Hippocampal formation (tissue), 2 donors: Measurements from ENCODE around the gene KDM4B.
A peak's percentile ranks its signal among the peaks of the same experiment; 100 is the strongest.
"Not testable (repeated sequence)": the region's sequence is repeated elsewhere in the genome, so short reads cannot be mapped to it uniquely, and the experiment has no call there.

Experiments
- DNase-seq, 2 donors: peaks; one replicate each; lab custom pipeline; 2025; lab: John Stamatoyannopoulos, UW

The KDM4B gene

GRCh38 chr19:5012688-5013457, 44.0 kb downstream of the KDM4B start:
- DNase-seq: no peak

- no peak for DNase-seq
Measured at GRCh38 chr19:5013761-5014160, 44.8 kb downstream of the KDM4B start.

- DNase-seq: no peak
Measured at GRCh38 chr19:5014941-5015340, 46.0 kb downstream of the KDM4B start.

GRCh38 chr19:5016268-5016667, 47.4 kb downstream of the KDM4B start:
- DNase-seq: no peak

GRCh38 chr19:5016781-5017180, 47.9 kb downstream of the KDM4B start:
- DNase-seq: no peak

- no peak for DNase-seq
Measured at GRCh38 chr19:5017235-5017634, 48.3 kb downstream of the KDM4B start.

- no peak for DNase-seq
Measured at GRCh38 chr19:5018224-5019015, 49.5 kb downstream of the KDM4B start.

GRCh38 chr19:5020368-5020767, 51.5 kb downstream of the KDM4B start:
- no peak for DNase-seq

GRCh38 chr19:5021046-5021445, 52.1 kb downstream of the KDM4B start:
- DNase-seq: no peak

- no peak for DNase-seq
Measured at GRCh38 chr19:5022066-5022860, 53.4 kb downstream of the KDM4B start.

GRCh38 chr19:5023128-5023571, 54.2 kb downstream of the KDM4B start:
- peak in 1 of 2 donors; percentile 25 for DNase-seq

GRCh38 chr19:5024282-5024681, 55.4 kb downstream of the KDM4B start:
- no peak for DNase-seq

GRCh38 chr19:5025027-5025426, 56.1 kb downstream of the KDM4B start:
- no peak for DNase-seq

- DNase-seq: no peak
Measured at GRCh38 chr19:5026706-5027273, 57.9 kb downstream of the KDM4B start.

- no peak for DNase-seq
Measured at GRCh38 chr19:5028229-5028886, 59.4 kb downstream of the KDM4B start.

GRCh38 chr19:5029596-5029995, 60.7 kb downstream of the KDM4B start:
- not testable (repeated sequence) for DNase-seq

GRCh38 chr19:5030136-5030820, 61.4 kb downstream of the KDM4B start:
- DNase-seq: no peak

GRCh38 chr19:5030822-5031221, 61.9 kb downstream of the KDM4B start:
- no peak for DNase-seq

- DNase-seq: peak; percentile 65 to 72
Measured at GRCh38 chr19:5031231-5032100, 62.6 kb downstream of the KDM4B start.
